Psoas muscle (tissue), 8 donors: ENCODE measurements around the gene TUT7. TPM values are rescaled to one million over a fixed set of nuclear protein-coding genes. Genes with fewer than 3 reads are reported as not detected.

Experiments
- ATAC-seq, 4 donors: fragments of 200-7000 bp; cut with Tn5 transposase; one replicate each; pipeline ENCODE4 v1.9.1; 2020; ENCODE audit warnings: moderate library complexity in 3 of 4, mild to moderate bottlenecking in 2 of 4
- DNase-seq, 2 donors: peaks; one replicate each; pipeline ENCODE4 v3.0.0-alpha.2; 2020
- H3K27ac ChIP-seq: fragments of 200-600 bp; one replicate; pipeline ENCODE4 v1.8.0; 2022
- H3K27me3 ChIP-seq, 3 donors: fragments of 200-600 bp in 1 of 3; one replicate each; pipeline versions ENCODE4 v1.6.1 to v1.8.0; 2013 to 2022; ENCODE audit warnings: low read length in 2 of 3, mild to moderate bottlenecking in 2 of 3, moderate library complexity in 1 of 3; ENCODE audit not compliant: insufficient read depth in 3 of 3
- H3K36me3 ChIP-seq, 2 donors: fragments of 200-600 bp in 1 of 2; one replicate each; pipeline versions ENCODE4 v1.6.1 to v1.8.0; 2013 to 2022; ENCODE audit warnings: low read depth in 1 of 2, mild to moderate bottlenecking in 1 of 2, moderate library complexity in 1 of 2; ENCODE audit not compliant: insufficient read depth in 1 of 2
- H3K4me1 ChIP-seq: fragments of 200-600 bp; one replicate; pipeline ENCODE4 v1.8.0; 2022
- H3K4me3 ChIP-seq: fragments of 200-600 bp; one replicate; pipeline ENCODE4 v1.8.0; 2022; ENCODE audit warnings: mild to moderate bottlenecking
- H3K9me3 ChIP-seq: fragments of 200-600 bp; one replicate; pipeline ENCODE4 v1.8.0; 2022
- CTCF ChIP-seq: fragments of 200-600 bp; IDR thresholded peaks from one replicate; pipeline ENCODE4 v1.8.0; 2022; ENCODE audit warnings: antibody characterized with exemption
- WGBS, 3 donors: extraction: QIAGEN DNeasy Blood & Tissue Kit; methylation state at CpG; one replicate each; pipeline versions ENCODE4 v1.1.6 to v1.1.7; 2013; 5-methylcytosine and 5-hydroxymethylcytosine counted together
- intact Hi-C, 2 donors: fragments of 100-400 bp; cut with DNase I; formaldehyde crosslinking; loops; one replicate each; pipeline versions ENCODE4 v1.11.0 to v1.14.2; 2022
- polyA plus RNA-seq, 3 donors: library from polyadenylated mRNA; stranded (reverse); fragments of 200-250 nt; gene quantifications; one replicate each; pipeline ENCODE4 v1.2.3, GENCODE V29; 2013
- total RNA-seq, 4 donors: library from RNA; stranded (reverse); fragmentation: NEBNext Ultra II Directional in 2 of 4; extraction: Animal tissue kit (Norgen Biotek cat#: 25700) in 2 of 4; gene quantifications; one replicate each; pipeline versions ENCODE4 v1.2.1 to v1.2.4, GENCODE V29; 2021 to 2023
- donor health status: healthy with polysubstance abuse.
- donor health status: DM: no; HTN: no; CAD: no; lungs with moderate emphysema.
- donor health status: Bipolar disorder and iron deficiency.
- donor health status: healthy.
- donor health status: DM: yes; HTN: yes; CAD: no.
- donor health status: DM: no; HTN: no; CAD: no.
- donor health status: DM: no; HTN: no; CAD: no.
- donor health status: DM: yes; HTN: yes; CAD: no.

TUT7 gene
- total and polyA plus RNA-seq, 7 donors, result 9.4 to 21.3 (median 15.5) TPM

GRCh38 chr9:86329649-86330048 is 24.6 kb downstream of the TUT7 start:
- intact Hi-C loops, result loop anchor here in 1 of 2 donors (10.0 kb wide), 1 partner anchor 365 kb away; no protein-coding TSS in a partner anchor
- WGBS, 3 donors, result 88 to 92% (median 92%) methylated on average over 1 of the region's 1 CpG
- H3K36me3 ChIP-seq, result peaks cover 12 to 100% of the 10 kb centered on the region in 2 donors

GRCh38 chr9:86328156-86328555 is 26.1 kb downstream of the TUT7 start:
- no peak overlapping the region for H3K4me3 ChIP-seq
- H3K4me1 ChIP-seq, result no peaks in the 10 kb centered on the region
- H3K36me3 ChIP-seq, result peaks cover 13 to 100% of the 10 kb centered on the region in 2 donors
- TF ChIP-seq CTCF, result no peak
- DNase-seq, result no peak
- 55 to 70% (median 58%) methylated on average over 4 of the region's 4 CpGs for WGBS, 3 donors
- ATAC-seq, result no peak
- no peaks in the 10 kb centered on the region for H3K9me3 ChIP-seq
- H3K27ac ChIP-seq, result no peak overlapping the region
- no peaks in the 10 kb centered on the region for H3K27me3 ChIP-seq
- intact Hi-C loops, result no loop called here

More at GRCh38 chr9:86329649-86330048, 24.6 kb downstream of the TUT7 start:
- Histone ChIP-seq H3K27ac (no peak overlapping the region), H3K4me3 (no peak overlapping the region), H3K27me3 (no peaks in the 10 kb centered on the region), H3K4me1 (no peaks in the 10 kb centered on the region), H3K9me3 (no peaks in the 10 kb centered on the region)
- no peak for DNase-seq
- no peak for TF ChIP-seq CTCF
- ATAC-seq, result no peak

GRCh38 chr9:86326536-86326935 is 27.7 kb downstream of the TUT7 start:
- peaks cover 13 to 100% of the 10 kb centered on the region in 2 donors for H3K36me3 ChIP-seq
- intact Hi-C loops, result no loop called here

GRCh38 chr9:86324901-86325300 is 29.3 kb downstream of the TUT7 start:
- H3K27ac ChIP-seq, result no peak overlapping the region
- H3K9me3 ChIP-seq, result no peaks in the 10 kb centered on the region
- H3K4me3 ChIP-seq, result no peak overlapping the region
- TF ChIP-seq CTCF, result no peak
- no peaks in the 10 kb centered on the region for H3K27me3 ChIP-seq
- H3K4me1 ChIP-seq, result no peaks in the 10 kb centered on the region
- WGBS, 3 donors, result 83 to 97% (median 95%) methylated on average over 1 of the region's 1 CpG
- intact Hi-C loops, result no loop called here
- DNase-seq, result no peak
- ATAC-seq, result no peak
- peaks cover 13 to 100% of the 10 kb centered on the region in 2 donors for H3K36me3 ChIP-seq

More at GRCh38 chr9:86326536-86326935, 27.7 kb downstream of the TUT7 start:
- Histone ChIP-seq H3K9me3 (no peaks in the 10 kb centered on the region), H3K27me3 (no peaks in the 10 kb centered on the region), H3K4me3 (no peak overlapping the region), H3K27ac (no peak overlapping the region), H3K4me1 (no peaks in the 10 kb centered on the region)
- no peak for ATAC-seq
- no peak for TF ChIP-seq CTCF
- DNase-seq, result no peak
- WGBS, 3 donors, result 89 to 93% (median 91%) methylated on average over 3 of the region's 3 CpGs

- peaks cover 13 to 100% of the 10 kb centered on the region in 2 donors for H3K36me3 ChIP-seq
- intact Hi-C loops, result no loop called here
Measured at GRCh38 chr9:86324308-86324707, 29.9 kb downstream of the TUT7 start.

More at GRCh38 chr9:86324308-86324707, 29.9 kb downstream of the TUT7 start:
- Histone ChIP-seq H3K4me1 (no peaks in the 10 kb centered on the region), H3K9me3 (no peaks in the 10 kb centered on the region), H3K4me3 (no peak overlapping the region), H3K27me3 (no peaks in the 10 kb centered on the region), H3K27ac (no peak overlapping the region)
- WGBS, 3 donors, result 78 to 89% (median 85%) methylated on average over 2 of the region's 2 CpGs
- no peak for TF ChIP-seq CTCF
- ATAC-seq (no peak), DNase-seq (no peak)
